ENCODE measurements around the gene SH3D19.
A peak's percentile ranks its signal among the peaks of the same experiment; 100 is the strongest.
"Not testable (repeated sequence)": the region's sequence is repeated elsewhere in the genome, so short reads cannot be mapped to it uniquely, and the experiment has no call there.

Gene SH3D19

GRCh38 chr4:151325111-151325948 is at the start of gene SH3D19:
SH3D19 (minus strand) TSS chr4:151325605; CDS start chr4:151325352, 253 bp downstream.
- DNase-seq (ENCODE audit: low read depth) = no peak

GRCh38 chr4:151362404-151363164 is 37.2 kb upstream of the SH3D19 start:
- DNase-seq (ENCODE audit: low read depth) = peak; percentile 48

DNA sequence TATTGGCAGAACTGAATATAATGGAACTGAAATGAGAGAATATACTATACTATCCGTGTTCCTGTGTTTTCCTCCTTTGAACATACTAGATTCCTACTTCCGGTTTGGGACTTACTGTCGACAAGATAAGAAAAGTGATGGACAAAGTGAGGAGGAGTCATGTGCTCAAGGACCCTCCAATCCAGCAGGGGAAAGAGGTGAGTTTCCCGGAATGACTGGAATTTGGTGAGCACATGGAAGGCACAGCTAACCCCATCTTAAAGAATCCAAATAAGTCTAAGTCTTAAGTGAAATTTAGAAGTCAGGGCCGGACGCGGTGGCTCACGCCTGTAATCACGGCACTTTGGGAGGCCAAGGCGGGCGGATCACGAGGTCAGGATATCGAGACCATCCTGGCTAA is 36.6 kb upstream of the SH3D19 start:
- DNase-seq (ENCODE audit: low read depth) = no peak

DNA sequence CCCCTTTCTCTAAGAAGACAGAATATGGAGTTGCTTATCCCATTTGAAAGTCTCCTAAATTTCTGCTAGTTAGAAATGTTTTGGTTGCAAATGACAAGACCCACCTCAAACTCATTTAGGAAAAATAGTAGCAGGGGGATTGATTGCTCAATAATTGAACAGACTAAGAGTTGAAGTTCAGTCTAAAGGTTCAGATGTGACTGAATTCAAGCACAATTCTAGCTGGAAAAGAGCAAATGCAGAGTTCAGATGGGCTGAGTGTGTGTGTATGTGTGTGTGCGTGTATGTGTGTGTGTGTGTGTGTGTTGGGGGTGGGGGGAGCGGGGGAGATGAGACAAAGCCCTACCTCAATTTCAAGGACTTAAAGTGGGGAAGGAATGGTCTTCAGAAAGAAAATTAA is 35.7 kb upstream of the SH3D19 start:
- DNase-seq (ENCODE audit: low read depth) = no peak

- no peak for DNase-seq (ENCODE audit: low read depth)
Observed at GRCh38 chr4:151359576-151359975, 34.2 kb upstream of the SH3D19 start.

DNA sequence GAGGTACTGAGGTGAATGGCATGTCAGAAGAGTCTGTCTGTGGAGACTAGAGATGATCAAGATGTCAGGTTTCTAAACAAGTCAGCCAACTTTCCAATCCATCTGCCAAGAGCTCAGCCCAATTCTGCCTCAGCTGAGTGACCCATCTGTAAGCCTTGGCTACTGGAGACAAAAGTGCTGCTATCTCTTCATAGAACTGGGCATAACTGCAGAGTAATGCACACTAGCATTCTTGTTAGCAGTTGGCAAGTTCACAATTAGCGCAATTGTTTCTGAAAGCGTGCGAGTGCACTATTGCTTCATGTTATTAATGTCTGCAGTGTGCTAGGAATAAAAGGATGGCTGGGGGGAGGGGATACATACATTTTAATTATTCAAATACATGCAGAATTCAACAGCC is 32.9 kb upstream of the SH3D19 start:
- DNase-seq (ENCODE audit: low read depth) = no peak

GRCh38 chr4:151356510-151356909 is 31.1 kb upstream of the SH3D19 start:
- DNase-seq (ENCODE audit: low read depth) = no peak

DNA sequence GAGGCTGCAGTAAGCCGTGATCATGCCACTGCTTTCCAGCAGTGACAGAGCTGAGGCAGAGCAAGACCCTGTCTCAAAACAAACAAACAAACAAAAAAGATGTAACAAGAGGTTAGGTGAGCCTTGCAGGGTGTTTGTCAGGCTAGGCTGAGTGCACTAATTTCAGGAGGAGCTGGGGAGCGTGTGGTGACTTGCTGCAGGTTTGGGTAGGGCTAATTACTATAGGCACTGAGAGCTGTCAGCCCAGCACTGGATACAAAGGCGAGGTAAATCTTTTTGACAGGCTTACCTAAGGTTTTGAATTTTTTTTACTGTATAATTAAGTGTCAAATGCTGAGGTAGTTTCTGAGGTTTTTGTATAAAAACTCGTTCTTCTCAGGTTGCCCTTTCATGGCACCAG is 29.8 kb upstream of the SH3D19 start:
- DNase-seq (ENCODE audit: low read depth) = no peak

DNA sequence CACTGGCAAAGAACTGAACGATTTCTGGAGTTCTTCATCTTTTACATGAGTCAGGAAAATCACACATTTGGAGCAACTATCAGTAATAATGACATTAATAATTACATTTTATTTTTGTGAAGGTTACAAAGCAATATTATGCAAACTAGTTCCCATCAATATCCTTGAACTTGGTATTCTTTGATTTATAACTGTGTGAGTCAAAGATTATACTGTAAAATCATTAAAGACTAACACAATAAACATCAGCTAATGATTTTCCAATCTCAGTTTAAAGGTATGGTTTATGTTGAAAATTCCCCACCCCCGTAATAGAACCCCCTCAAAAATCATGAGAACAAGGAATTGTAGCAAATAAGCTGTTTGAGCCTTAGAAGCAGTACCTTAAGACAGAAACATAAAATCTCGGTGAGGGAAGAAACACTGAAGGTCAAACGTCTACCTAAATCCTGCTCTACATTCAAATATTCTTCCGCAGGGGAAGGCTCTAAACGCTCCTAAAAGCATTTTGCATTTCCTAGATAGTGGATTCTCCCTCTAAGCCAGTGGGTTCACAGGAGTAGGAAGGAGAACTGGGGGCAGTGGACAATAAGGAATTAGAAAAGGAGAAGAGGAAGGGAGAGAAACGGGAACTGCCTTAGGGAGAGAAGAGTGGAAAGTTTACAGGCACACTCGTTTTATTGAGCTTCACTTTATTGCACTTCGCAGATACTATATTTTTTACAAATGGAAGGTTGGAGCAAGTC is 22.3 kb upstream of the SH3D19 start:
- DNase-seq (ENCODE audit: low read depth) = no peak

DNA sequence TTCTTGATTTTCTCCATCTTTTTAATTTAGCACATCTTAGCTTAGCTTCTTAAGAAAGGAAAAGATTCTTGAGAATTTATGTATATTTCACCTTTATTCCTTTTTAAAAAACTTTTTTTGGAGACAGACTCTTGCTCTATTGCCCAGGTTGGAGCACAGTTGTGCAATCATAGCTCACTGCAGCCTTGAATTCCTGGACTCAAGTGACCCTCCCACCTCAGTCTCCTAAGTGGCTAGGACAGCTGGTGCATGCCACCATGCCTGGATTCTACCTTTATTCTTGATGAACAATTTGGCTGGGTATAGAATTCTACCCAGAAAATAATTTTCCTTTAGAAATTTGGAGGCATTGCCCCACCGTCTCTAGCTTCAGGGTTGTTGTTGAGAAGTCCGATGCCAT is 19.5 kb upstream of the SH3D19 start:
- DNase-seq (ENCODE audit: low read depth) = no peak

DNA sequence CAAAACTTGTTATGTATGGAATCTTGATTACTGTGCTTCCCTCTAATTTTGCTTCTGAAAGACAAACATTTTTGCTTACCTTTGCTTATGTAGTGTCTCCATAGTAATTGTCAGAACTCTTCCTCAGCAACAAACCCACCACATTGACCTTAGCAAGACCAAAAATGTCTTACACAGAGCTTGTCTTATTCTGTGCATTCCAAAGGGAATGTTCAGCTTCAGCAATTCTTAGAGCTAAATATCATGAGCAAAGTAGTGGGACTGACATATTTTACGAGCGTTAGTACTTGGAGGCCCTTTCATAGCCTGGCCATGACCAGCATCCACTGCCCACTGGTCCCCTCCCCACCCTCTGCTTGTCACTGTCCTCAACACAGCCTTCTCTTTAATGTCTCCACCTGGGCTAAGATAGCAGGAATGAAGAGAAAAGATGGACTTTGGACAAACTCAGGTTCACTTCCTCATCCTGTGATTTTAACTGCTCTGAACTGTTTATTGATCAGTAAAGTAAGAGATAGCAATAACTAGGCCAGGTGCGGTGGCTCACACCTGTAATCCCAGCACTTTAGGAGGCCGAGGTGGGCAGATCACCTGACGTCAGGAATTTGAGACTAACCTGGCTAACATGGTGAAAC is 15.5 kb upstream of the SH3D19 start:
- DNase-seq (ENCODE audit: low read depth) = no peak

GRCh38 chr4:151339467-151339866 is 14.1 kb upstream of the SH3D19 start:
- no peak for DNase-seq (ENCODE audit: low read depth)

GRCh38 chr4:151331276-151332042 is 6.1 kb upstream of the SH3D19 start:
- no peak for DNase-seq (ENCODE audit: low read depth)

GRCh38 chr4:151329217-151330007 is 4.0 kb upstream of the SH3D19 start:
- DNase-seq (ENCODE audit: low read depth) = no peak

GRCh38 chr4:151325949-151326246 is 493 bp upstream of the SH3D19 start:
- DNase-seq (ENCODE audit: low read depth) = no peak

DNA sequence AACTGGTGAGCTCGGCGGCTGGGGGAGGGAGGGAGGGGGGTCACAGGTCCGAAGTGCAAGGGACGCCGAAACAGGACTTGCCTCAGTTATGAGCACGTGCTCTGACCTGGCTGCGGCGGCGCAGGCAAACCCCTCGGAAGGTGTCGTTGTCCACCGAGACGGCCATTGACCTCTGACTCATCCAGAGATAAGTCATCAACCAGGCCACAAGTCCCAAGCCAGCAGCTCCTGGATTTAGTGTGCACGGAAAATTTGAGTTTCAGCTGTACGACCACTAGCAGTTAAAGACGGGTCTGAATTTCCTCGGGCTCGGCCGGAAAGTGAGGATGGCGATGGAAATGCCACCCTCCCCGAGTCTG is 674 bp downstream of the SH3D19 start:
- DNase-seq (ENCODE audit: low read depth) = no peak

GRCh38 chr4:151324124-151324751 is 1.2 kb downstream of the SH3D19 start:
- no peak for DNase-seq (ENCODE audit: low read depth)

DNA sequence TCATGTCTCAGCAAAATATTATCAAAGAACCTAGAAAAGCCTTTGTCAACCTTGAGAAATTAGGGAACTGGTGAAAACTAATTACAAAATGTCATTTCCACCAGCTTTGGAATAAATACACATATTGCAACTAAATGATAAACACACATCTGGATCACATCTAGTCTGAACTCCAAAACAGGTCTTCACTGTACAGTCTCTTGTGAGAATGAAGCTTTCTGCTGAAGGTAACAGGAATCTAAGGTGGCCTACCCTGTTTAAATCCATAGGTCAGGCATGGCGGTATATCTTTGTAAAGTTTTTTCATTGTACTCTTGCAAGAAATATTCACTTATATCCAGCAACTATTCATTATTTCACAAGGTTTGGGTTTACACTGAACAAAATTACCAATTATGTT is 1.7 kb downstream of the SH3D19 start:
- no peak for DNase-seq (ENCODE audit: low read depth)

GRCh38 chr4:151322570-151322969 is 2.8 kb downstream of the SH3D19 start:
- DNase-seq (ENCODE audit: low read depth) = no peak

- not testable (repeated sequence) for DNase-seq (ENCODE audit: low read depth)
Observed at GRCh38 chr4:151322161-151322560, 3.2 kb downstream of the SH3D19 start.

Measured in activated gamma-delta T cell treated with anti-CD3 and anti-CD28 coated beads, Interleukin-2, amount 50 U/mL, for 16 hours (primary cell).